ENCODE data around the gene ASH1L.
"Not testable (repeated sequence)": the region's sequence is repeated elsewhere in the genome, so short reads cannot be mapped to it uniquely, and the experiment has no call there.

ASH1L gene

DNA sequence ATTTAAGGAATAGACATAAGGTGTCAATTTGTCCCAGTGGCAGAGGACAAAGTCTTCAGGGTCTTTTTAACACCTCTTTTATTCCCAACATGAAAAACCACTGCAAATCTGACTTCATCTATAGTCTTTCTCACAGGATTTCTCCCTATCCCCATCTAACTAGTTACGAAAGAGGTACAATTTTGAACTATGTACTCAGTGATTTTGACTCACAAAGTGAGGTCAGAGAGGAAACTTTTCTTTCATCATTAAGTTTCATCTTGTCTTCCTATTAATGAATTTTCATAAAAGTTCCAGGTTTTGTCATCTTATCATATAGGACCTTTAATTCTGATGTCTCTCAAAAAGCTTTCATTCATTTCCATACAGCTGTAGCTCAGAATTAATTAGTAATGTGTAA is 63.3 kb downstream of the ASH1L start:
- Histone ChIP-seq H3K9me3 (ENCODE audit: control insufficient read depth, low read length) (no peaks in the 10 kb centered on the region), H3K36me3 (ENCODE audit: control insufficient read depth, insufficient read depth, low read length) (no peaks in the 10 kb centered on the region), H3K4me1 (ENCODE audit: control insufficient read depth, insufficient read depth, low read length) (no peaks in the 10 kb centered on the region), H3K4me3 (ENCODE audit: insufficient read depth, low read depth, low read length) (no peak overlapping the region), H3K27me3 (ENCODE audit: control insufficient read depth, insufficient read depth, low read length, poor library complexity, severe bottlenecking) (no peaks in the 10 kb centered on the region), H3K27ac (ENCODE audit: insufficient read depth, low read depth, low read length, poor library complexity, severe bottlenecking) (no peak overlapping the region)
- 97 to 100% methylated on average over 1 of the region's 1 CpG for WGBS, 2 experiments

- not testable (repeated sequence) for H3K4me3 ChIP-seq (ENCODE audit: insufficient read depth, low read depth, low read length); H3K27me3 ChIP-seq (ENCODE audit: control insufficient read depth, insufficient read depth, low read length, poor library complexity, severe bottlenecking); H3K27ac ChIP-seq (ENCODE audit: insufficient read depth, low read depth, low read length, poor library complexity, severe bottlenecking); H3K9me3 ChIP-seq (ENCODE audit: control insufficient read depth, low read length); H3K4me1 ChIP-seq (ENCODE audit: control insufficient read depth, insufficient read depth, low read length); H3K36me3 ChIP-seq (ENCODE audit: control insufficient read depth, insufficient read depth, low read length)
- WGBS, 2 experiments = 96 to 97% methylated on average over 2 to 4 of the region's 4 CpGs
Measured at GRCh38 chr1:155493595-155493994, 69.0 kb downstream of the ASH1L start.

DNA sequence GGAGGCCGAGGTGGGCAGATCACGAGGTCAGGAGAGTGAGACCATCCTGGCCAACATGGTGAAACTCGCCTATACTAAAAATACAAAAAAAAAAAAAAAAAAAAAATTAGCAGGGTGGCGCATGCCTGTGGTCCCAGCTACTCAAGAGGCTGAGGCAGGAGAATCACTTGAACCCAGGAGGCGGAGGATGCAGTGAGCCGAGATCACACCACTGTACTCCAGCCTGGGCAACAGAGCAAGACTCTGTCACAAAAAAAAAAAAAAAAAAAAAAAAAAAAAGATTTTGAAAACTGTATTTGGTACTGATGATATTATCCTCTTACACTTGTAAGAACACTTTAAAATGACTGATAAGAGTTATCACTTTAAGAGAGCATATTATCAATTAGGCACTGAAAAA is 74.2 kb downstream of the ASH1L start:
- not testable (repeated sequence) for H3K36me3 ChIP-seq (ENCODE audit: control insufficient read depth, insufficient read depth, low read length); H3K27me3 ChIP-seq (ENCODE audit: control insufficient read depth, insufficient read depth, low read length, poor library complexity, severe bottlenecking); H3K4me3 ChIP-seq (ENCODE audit: insufficient read depth, low read depth, low read length); H3K4me1 ChIP-seq (ENCODE audit: control insufficient read depth, insufficient read depth, low read length); H3K27ac ChIP-seq (ENCODE audit: insufficient read depth, low read depth, low read length, poor library complexity, severe bottlenecking); H3K9me3 ChIP-seq (ENCODE audit: control insufficient read depth, low read length)
- WGBS, 2 experiments = 91 to 98% methylated on average over 4 to 6 of the region's 6 CpGs

- Histone ChIP-seq H3K4me1 (ENCODE audit: control insufficient read depth, insufficient read depth, low read length) (no peaks in the 10 kb centered on the region), H3K27ac (ENCODE audit: insufficient read depth, low read depth, low read length, poor library complexity, severe bottlenecking) (no peak overlapping the region), H3K36me3 (ENCODE audit: control insufficient read depth, insufficient read depth, low read length) (no peaks in the 10 kb centered on the region), H3K4me3 (ENCODE audit: insufficient read depth, low read depth, low read length) (no peak overlapping the region), H3K9me3 (ENCODE audit: control insufficient read depth, low read length) (no peaks in the 10 kb centered on the region), H3K27me3 (ENCODE audit: control insufficient read depth, insufficient read depth, low read length, poor library complexity, severe bottlenecking) (no peaks in the 10 kb centered on the region)
- WGBS, 2 experiments = 92 to 94% methylated on average over 4 of the region's 4 CpGs
Measured at GRCh38 chr1:155487541-155487940, 75.1 kb downstream of the ASH1L start.

- not testable (repeated sequence) for H3K4me3 ChIP-seq (ENCODE audit: insufficient read depth, low read depth, low read length); H3K27me3 ChIP-seq (ENCODE audit: control insufficient read depth, insufficient read depth, low read length, poor library complexity, severe bottlenecking); H3K9me3 ChIP-seq (ENCODE audit: control insufficient read depth, low read length); H3K27ac ChIP-seq (ENCODE audit: insufficient read depth, low read depth, low read length, poor library complexity, severe bottlenecking); H3K36me3 ChIP-seq (ENCODE audit: control insufficient read depth, insufficient read depth, low read length); H3K4me1 ChIP-seq (ENCODE audit: control insufficient read depth, insufficient read depth, low read length)
- 90 to 91% methylated on average over 5 to 6 of the region's 6 CpGs for WGBS, 2 experiments
Measured at GRCh38 chr1:155486952-155487351, 75.7 kb downstream of the ASH1L start.

DNA sequence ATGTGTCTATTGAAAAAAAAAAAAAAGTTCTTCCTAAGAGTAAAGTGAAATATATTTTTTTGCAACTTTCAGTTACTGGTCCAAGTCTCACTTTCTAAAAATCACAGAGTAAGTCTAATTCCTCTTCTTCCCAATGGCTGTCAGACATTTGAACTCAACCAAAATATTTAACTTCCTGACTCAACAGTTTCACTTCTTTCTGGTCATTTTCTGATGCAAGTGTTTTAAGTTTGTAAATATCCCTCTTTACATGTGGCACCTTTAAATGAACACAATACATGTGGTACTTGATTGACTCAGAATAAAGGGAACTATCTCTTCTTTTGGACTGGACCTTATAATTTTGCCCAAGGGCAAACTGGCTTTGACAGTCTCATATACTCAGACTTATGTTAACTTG is 76.7 kb downstream of the ASH1L start:
- Histone ChIP-seq H3K4me3 (ENCODE audit: insufficient read depth, low read depth, low read length) (no peak overlapping the region), H3K27me3 (ENCODE audit: control insufficient read depth, insufficient read depth, low read length, poor library complexity, severe bottlenecking) (no peaks in the 10 kb centered on the region), H3K36me3 (ENCODE audit: control insufficient read depth, insufficient read depth, low read length) (peaks cover 13% of the 10 kb centered on the region), H3K27ac (ENCODE audit: insufficient read depth, low read depth, low read length, poor library complexity, severe bottlenecking) (no peak overlapping the region), H3K9me3 (ENCODE audit: control insufficient read depth, low read length) (no peaks in the 10 kb centered on the region), H3K4me1 (ENCODE audit: control insufficient read depth, insufficient read depth, low read length) (no peaks in the 10 kb centered on the region)

DNA sequence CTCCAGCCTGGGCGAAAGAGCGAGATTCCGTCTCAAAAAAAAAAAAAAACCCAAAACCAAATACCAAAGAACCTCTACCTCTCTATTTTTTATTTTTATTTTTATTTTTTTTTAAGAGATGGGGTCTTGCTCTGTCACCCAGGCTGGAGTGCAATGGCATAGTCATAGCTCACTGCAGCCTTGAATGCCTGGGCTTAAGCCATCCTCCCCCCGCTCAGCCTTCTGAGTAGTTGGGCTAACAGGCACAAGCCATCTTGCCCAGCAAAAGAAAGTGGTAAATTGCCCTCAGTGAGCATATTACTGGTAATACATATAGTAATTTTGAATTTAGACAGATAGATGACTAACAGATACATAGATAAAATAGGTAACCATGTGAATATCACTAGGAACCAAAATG is 77.4 kb downstream of the ASH1L start:
- 95 to 96% methylated on average over 4 of the region's 4 CpGs for WGBS, 2 experiments
- Histone ChIP-seq H3K4me1 (ENCODE audit: control insufficient read depth, insufficient read depth, low read length) (no peaks in the 10 kb centered on the region), H3K27ac (ENCODE audit: insufficient read depth, low read depth, low read length, poor library complexity, severe bottlenecking) (no peak overlapping the region), H3K4me3 (ENCODE audit: insufficient read depth, low read depth, low read length) (no peak overlapping the region), H3K9me3 (ENCODE audit: control insufficient read depth, low read length) (no peaks in the 10 kb centered on the region), H3K36me3 (ENCODE audit: control insufficient read depth, insufficient read depth, low read length) (peaks cover 13% of the 10 kb centered on the region), H3K27me3 (ENCODE audit: control insufficient read depth, insufficient read depth, low read length, poor library complexity, severe bottlenecking) (no peaks in the 10 kb centered on the region)

- 97 to 100% methylated on average over 2 of the region's 2 CpGs for WGBS, 2 experiments
- Histone ChIP-seq H3K4me3 (ENCODE audit: insufficient read depth, low read depth, low read length) (no peak overlapping the region), H3K9me3 (ENCODE audit: control insufficient read depth, low read length) (no peaks in the 10 kb centered on the region), H3K36me3 (ENCODE audit: control insufficient read depth, insufficient read depth, low read length) (peaks cover 13% of the 10 kb centered on the region), H3K27ac (ENCODE audit: insufficient read depth, low read depth, low read length, poor library complexity, severe bottlenecking) (no peak overlapping the region), H3K27me3 (ENCODE audit: control insufficient read depth, insufficient read depth, low read length, poor library complexity, severe bottlenecking) (no peaks in the 10 kb centered on the region), H3K4me1 (ENCODE audit: control insufficient read depth, insufficient read depth, low read length) (peaks cover 3% of the 10 kb centered on the region)
Measured at GRCh38 chr1:155481741-155482241, 80.8 kb downstream of the ASH1L start.

- no peak overlapping the region for H3K4me3 ChIP-seq (ENCODE audit: insufficient read depth, low read depth, low read length)
- WGBS, 2 experiments = 95 to 96% methylated on average over 2 of the region's 2 CpGs
- peaks cover 13% of the 10 kb centered on the region for H3K36me3 ChIP-seq (ENCODE audit: control insufficient read depth, insufficient read depth, low read length)
- H3K27ac ChIP-seq (ENCODE audit: insufficient read depth, low read depth, low read length, poor library complexity, severe bottlenecking) = no peak overlapping the region
- no peaks in the 10 kb centered on the region for H3K9me3 ChIP-seq (ENCODE audit: control insufficient read depth, low read length)
- H3K4me1 ChIP-seq (ENCODE audit: control insufficient read depth, insufficient read depth, low read length) = peaks cover 3% of the 10 kb centered on the region
- no peaks in the 10 kb centered on the region for H3K27me3 ChIP-seq (ENCODE audit: control insufficient read depth, insufficient read depth, low read length, poor library complexity, severe bottlenecking)
Measured at GRCh38 chr1:155479205-155479604, 83.4 kb downstream of the ASH1L start.

DNA sequence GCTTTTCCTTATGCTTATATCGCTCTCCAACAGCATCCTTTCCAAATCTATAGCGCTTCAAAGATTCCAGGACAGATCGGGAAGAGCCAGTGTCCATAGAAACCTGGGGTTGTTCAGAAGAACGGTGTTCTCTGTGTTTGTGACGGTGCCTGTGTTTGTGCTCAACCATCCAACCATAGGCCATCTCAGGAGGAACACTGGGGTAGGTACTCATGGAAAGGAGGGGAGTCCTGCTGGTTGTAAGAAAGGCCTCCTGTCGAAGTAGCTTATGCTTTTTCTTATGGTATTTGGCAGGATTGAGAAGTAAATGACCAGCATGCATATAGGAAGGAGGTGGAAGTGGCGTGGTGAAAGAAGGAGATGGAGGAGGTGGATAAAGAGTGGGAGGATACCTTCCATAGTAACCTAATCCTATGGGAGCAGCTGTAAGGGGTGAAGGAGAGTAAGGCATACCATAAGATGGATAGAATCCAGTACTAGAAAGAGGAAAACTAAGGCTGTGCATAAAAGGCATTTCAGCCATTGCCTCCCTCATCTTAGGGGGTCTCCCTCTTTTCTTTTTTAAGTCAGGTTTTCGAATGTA is 84.2 kb downstream of the ASH1L start:
- no peaks in the 10 kb centered on the region for H3K27me3 ChIP-seq (ENCODE audit: control insufficient read depth, insufficient read depth, low read length, poor library complexity, severe bottlenecking)
- no peak overlapping the region for H3K27ac ChIP-seq (ENCODE audit: insufficient read depth, low read depth, low read length, poor library complexity, severe bottlenecking)
- H3K36me3 ChIP-seq (ENCODE audit: control insufficient read depth, insufficient read depth, low read length) = peaks cover 13% of the 10 kb centered on the region
- WGBS, 2 experiments = 87 to 91% methylated on average over 8 of the region's 8 CpGs
- H3K9me3 ChIP-seq (ENCODE audit: control insufficient read depth, low read length) = no peaks in the 10 kb centered on the region
- peaks cover 3% of the 10 kb centered on the region for H3K4me1 ChIP-seq (ENCODE audit: control insufficient read depth, insufficient read depth, low read length)
- H3K4me3 ChIP-seq (ENCODE audit: insufficient read depth, low read depth, low read length) = no peak overlapping the region

GRCh38 chr1:155474146-155474545 is 88.5 kb downstream of the ASH1L start:
- H3K36me3 ChIP-seq (ENCODE audit: control insufficient read depth, insufficient read depth, low read length) = peaks cover 5% of the 10 kb centered on the region
- H3K27me3 ChIP-seq (ENCODE audit: control insufficient read depth, insufficient read depth, low read length, poor library complexity, severe bottlenecking) = no peaks in the 10 kb centered on the region
- H3K4me1 ChIP-seq (ENCODE audit: control insufficient read depth, insufficient read depth, low read length) = peaks cover 3% of the 10 kb centered on the region
- H3K4me3 ChIP-seq (ENCODE audit: insufficient read depth, low read depth, low read length) = no peak overlapping the region
- no peaks in the 10 kb centered on the region for H3K9me3 ChIP-seq (ENCODE audit: control insufficient read depth, low read length)
- WGBS, 2 experiments = 93 to 95% methylated on average over 5 of the region's 5 CpGs
- H3K27ac ChIP-seq (ENCODE audit: insufficient read depth, low read depth, low read length, poor library complexity, severe bottlenecking) = no peak overlapping the region
